Activated CD8-positive, alpha-beta memory T cell treated with anti-CD3 and anti-CD28 coated beads for 1 hour (primary cell): ENCODE results near the gene CCDC127.
"Not testable (repeated sequence)": the region's sequence is repeated elsewhere in the genome, so short reads cannot be mapped to it uniquely, and the experiment has no call there.

Experiments used
- DNase-seq, 2 donors: peaks; one replicate each; pipeline ENCODE4 v3.0.0-alpha.2; 2020; ENCODE audit warnings: low read depth in 1 of 2; ENCODE audit errors: extremely low read depth in 1 of 2

CCDC127 gene

GRCh38 chr5:235527-235926 lies 17.6 kb upstream of the CCDC127 start:
- DNase-seq: not testable (repeated sequence)

- DNase-seq: no peak
Measured at GRCh38 chr5:234450-234849, 16.5 kb upstream of the CCDC127 start.

- not testable (repeated sequence) for DNase-seq
Measured at GRCh38 chr5:233426-233825, 15.5 kb upstream of the CCDC127 start.

GRCh38 chr5:231661-232060 lies 13.7 kb upstream of the CCDC127 start:
- DNase-seq: no peak

- no peak for DNase-seq
Measured at GRCh38 chr5:230711-231110, 12.8 kb upstream of the CCDC127 start.

GRCh38 chr5:228886-229285 lies 10.9 kb upstream of the CCDC127 start:
- DNase-seq: no peak

- not testable (repeated sequence) for DNase-seq
Measured at GRCh38 chr5:227375-227774, 9.4 kb upstream of the CCDC127 start.

GRCh38 chr5:225334-225733 lies 7.4 kb upstream of the CCDC127 start:
- no peak for DNase-seq

GRCh38 chr5:223791-224190 lies 5.8 kb upstream of the CCDC127 start:
- no peak for DNase-seq

GRCh38 chr5:222951-223715 lies 5.2 kb upstream of the CCDC127 start:
- DNase-seq: not testable (repeated sequence)

GRCh38 chr5:219991-220390 lies 2.0 kb upstream of the CCDC127 start:
- DNase-seq: no peak

GRCh38 chr5:219460-219863 lies 1.5 kb upstream of the CCDC127 start:
- DNase-seq: peak in 1 of 2 donors; percentile 10

- DNase-seq: no peak
Measured at GRCh38 chr5:218457-219291, 721 bp upstream of the CCDC127 start.

GRCh38 chr5:216076-216475 lies 1.9 kb downstream of the CCDC127 start:
- DNase-seq: not testable (repeated sequence)

GRCh38 chr5:215256-215655 lies 2.7 kb downstream of the CCDC127 start:
- not testable (repeated sequence) for DNase-seq

- no peak for DNase-seq
Measured at GRCh38 chr5:213803-214395, 4.1 kb downstream of the CCDC127 start.

- DNase-seq: no peak
Measured at GRCh38 chr5:208449-209114, 9.4 kb downstream of the CCDC127 start.

GRCh38 chr5:207599-207998 lies 10.4 kb downstream of the CCDC127 start:
- DNase-seq: no peak

GRCh38 chr5:206927-207536 lies 10.9 kb downstream of the CCDC127 start:
- no peak for DNase-seq

- no peak for DNase-seq
Measured at GRCh38 chr5:206406-206805, 11.5 kb downstream of the CCDC127 start.
